Activated naive CD8-positive, alpha-beta T cell treated with anti-CD3 and anti-CD28 coated beads, Interleukin-2, amount 50 U/mL, for 24 hours (primary cell): ENCODE measurements around the gene SUPT7L.
A peak's percentile ranks its signal among the peaks of the same experiment; 100 is the strongest.

Source experiments
- ATAC-seq: fragments of 150-1000 bp; cut with Tn5 transposase; one replicate; pipeline ENCODE4 v1.10.0; 2021
- DNase-seq: peaks from one replicate; pipeline ENCODE4 v3.0.0; 2021
- H3K27ac Mint-ChIP-seq: one replicate; pipeline ENCODE4 v1.8.0; 2021; ENCODE audit warnings: mild to moderate bottlenecking, mixed read lengths
- H3K27me3 Mint-ChIP-seq: one replicate; pipeline ENCODE4 v1.8.0; 2021; ENCODE audit warnings: mixed read lengths
- H3K36me3 Mint-ChIP-seq: one replicate; pipeline ENCODE4 v1.8.0; 2021; ENCODE audit warnings: low read depth, mixed read lengths
- H3K4me1 Mint-ChIP-seq: one replicate; pipeline ENCODE4 v1.8.0; 2021; ENCODE audit warnings: mixed read lengths
- H3K4me3 Mint-ChIP-seq: one replicate; pipeline ENCODE4 v1.8.0; 2021; ENCODE audit warnings: mild to moderate bottlenecking, moderate library complexity, mixed read lengths
- H3K9me3 Mint-ChIP-seq: one replicate; pipeline ENCODE4 v1.8.0; 2021; ENCODE audit warnings: mixed read lengths

Gene SUPT7L

GRCh38 chr2:27663285-27664153 is at the start of gene SUPT7L, which contains the start of gene SLC4A1AP:
Gene SUPT7L, minus strand, starts transcription at chr2:27663614. Its CDS starts 1,422 bp downstream, at chr2:27662192.
Gene SLC4A1AP, plus strand, starts transcription at chr2:27663889. Its CDS starts 26 bp downstream, at chr2:27663915.
- H3K4me1 Mint-ChIP-seq = peaks cover 50% of the 10 kb centered on the region
- H3K27ac Mint-ChIP-seq = peak within 1 kb of the TSS; percentile 99
- DNase-seq = peak; percentile 76

GRCh38 chr2:27713201-27713600 is 49.8 kb upstream of the SUPT7L start:
- H3K27ac Mint-ChIP-seq = no peak overlapping the region

More at GRCh38 chr2:27663285-27664153, at the start of gene SUPT7L, which contains the start of gene SLC4A1AP:
- H3K36me3 Mint-ChIP-seq = peaks cover 25% of the 10 kb centered on the region
- peak; percentile 83 for ATAC-seq
- H3K4me3 Mint-ChIP-seq = peak within 1 kb of the TSS; percentile 99
- peaks cover 2% of the 10 kb centered on the region for H3K27me3 Mint-ChIP-seq
- H3K9me3 Mint-ChIP-seq = no peaks in the 10 kb centered on the region

GRCh38 chr2:27712522-27712921 is 49.1 kb upstream of the SUPT7L start:
- Mint-ChIP-seq H3K4me1 (peaks cover 33% of the 10 kb centered on the region), H3K9me3 (no peaks in the 10 kb centered on the region), H3K36me3 (no peaks in the 10 kb centered on the region), H3K27ac (no peak overlapping the region), H3K27me3 (peaks cover 15% of the 10 kb centered on the region), H3K4me3 (no peak overlapping the region)
- ATAC-seq (no peak), DNase-seq (no peak)

More at GRCh38 chr2:27713201-27713600, 49.8 kb upstream of the SUPT7L start:
- no peak for ATAC-seq
- DNase-seq = no peak
- Mint-ChIP-seq H3K4me3 (no peak overlapping the region), H3K27me3 (peaks cover 17% of the 10 kb centered on the region), H3K4me1 (peaks cover 33% of the 10 kb centered on the region), H3K9me3 (no peaks in the 10 kb centered on the region), H3K36me3 (no peaks in the 10 kb centered on the region)

GRCh38 chr2:27711804-27712203 is 48.4 kb upstream of the SUPT7L start:
- H3K27me3 Mint-ChIP-seq = peaks cover 10% of the 10 kb centered on the region
- no peak for ATAC-seq
- H3K27ac Mint-ChIP-seq = no peak overlapping the region
- H3K4me1 Mint-ChIP-seq = peaks cover 28% of the 10 kb centered on the region
- no peaks in the 10 kb centered on the region for H3K36me3 Mint-ChIP-seq
- no peak for DNase-seq
- no peaks in the 10 kb centered on the region for H3K9me3 Mint-ChIP-seq
- no peak overlapping the region for H3K4me3 Mint-ChIP-seq

GRCh38 chr2:27710640-27711430 is 47.4 kb upstream of the SUPT7L start:
- Mint-ChIP-seq H3K27ac (no peak overlapping the region), H3K36me3 (no peaks in the 10 kb centered on the region), H3K4me1 (peaks cover 27% of the 10 kb centered on the region), H3K27me3 (peaks cover 5% of the 10 kb centered on the region), H3K4me3 (no peak overlapping the region), H3K9me3 (no peaks in the 10 kb centered on the region)
- no peak for DNase-seq
- peak; percentile 49 for ATAC-seq

GRCh38 chr2:27709960-27710575 is 46.7 kb upstream of the SUPT7L start:
- DNase-seq (no peak), ATAC-seq (no peak)
- no peak overlapping the region for H3K4me3 Mint-ChIP-seq
- no peaks in the 10 kb centered on the region for H3K36me3 Mint-ChIP-seq
- peaks cover 5% of the 10 kb centered on the region for H3K27me3 Mint-ChIP-seq
- no peak overlapping the region for H3K27ac Mint-ChIP-seq
- H3K9me3 Mint-ChIP-seq = no peaks in the 10 kb centered on the region
- peaks cover 31% of the 10 kb centered on the region for H3K4me1 Mint-ChIP-seq

GRCh38 chr2:27709326-27709725 is 45.9 kb upstream of the SUPT7L start:
- Mint-ChIP-seq H3K9me3 (no peaks in the 10 kb centered on the region), H3K27ac (no peak overlapping the region), H3K4me3 (no peak overlapping the region), H3K27me3 (peaks cover 5% of the 10 kb centered on the region), H3K4me1 (peaks cover 26% of the 10 kb centered on the region), H3K36me3 (no peaks in the 10 kb centered on the region)
- DNase-seq (no peak), ATAC-seq (no peak)

- H3K4me1 Mint-ChIP-seq = peaks cover 27% of the 10 kb centered on the region
- no peaks in the 10 kb centered on the region for H3K9me3 Mint-ChIP-seq
- H3K36me3 Mint-ChIP-seq = no peaks in the 10 kb centered on the region
- H3K27me3 Mint-ChIP-seq = peaks cover 7% of the 10 kb centered on the region
- ATAC-seq (no peak), DNase-seq (no peak)
- no peak overlapping the region for H3K27ac Mint-ChIP-seq
- no peak overlapping the region for H3K4me3 Mint-ChIP-seq
Observed at GRCh38 chr2:27708666-27709065, 45.3 kb upstream of the SUPT7L start.

- H3K4me3 Mint-ChIP-seq = no peak overlapping the region
- no peaks in the 10 kb centered on the region for H3K36me3 Mint-ChIP-seq
- DNase-seq (no peak), ATAC-seq (no peak)
- peaks cover 29% of the 10 kb centered on the region for H3K4me1 Mint-ChIP-seq
- no peak overlapping the region for H3K27ac Mint-ChIP-seq
- no peaks in the 10 kb centered on the region for H3K9me3 Mint-ChIP-seq
- peaks cover 8% of the 10 kb centered on the region for H3K27me3 Mint-ChIP-seq
Observed at GRCh38 chr2:27708257-27708654, 44.8 kb upstream of the SUPT7L start.

- Mint-ChIP-seq H3K4me3 (no peak overlapping the region), H3K27me3 (peaks cover 8% of the 10 kb centered on the region), H3K27ac (peak overlapping the region; percentile 16), H3K9me3 (no peaks in the 10 kb centered on the region), H3K36me3 (no peaks in the 10 kb centered on the region), H3K4me1 (peaks cover 29% of the 10 kb centered on the region)
- no peak for DNase-seq
- ATAC-seq = no peak
Observed at GRCh38 chr2:27707462-27708256, 44.2 kb upstream of the SUPT7L start.

GRCh38 chr2:27705851-27706622 is 42.6 kb upstream of the SUPT7L start:
- Mint-ChIP-seq H3K27me3 (peaks cover 3% of the 10 kb centered on the region), H3K9me3 (no peaks in the 10 kb centered on the region), H3K4me1 (peaks cover 18% of the 10 kb centered on the region), H3K36me3 (no peaks in the 10 kb centered on the region), H3K27ac (no peak overlapping the region), H3K4me3 (peak overlapping the region; percentile 28)
- DNase-seq (no peak), ATAC-seq (peak; percentile 91)

GRCh38 chr2:27704342-27704876 is 41.0 kb upstream of the SUPT7L start:
- H3K36me3 Mint-ChIP-seq = no peaks in the 10 kb centered on the region
- H3K27me3 Mint-ChIP-seq = peaks cover 3% of the 10 kb centered on the region
- DNase-seq (no peak), ATAC-seq (no peak)
- H3K9me3 Mint-ChIP-seq = no peaks in the 10 kb centered on the region
- H3K27ac Mint-ChIP-seq = no peak overlapping the region
- peaks cover 16% of the 10 kb centered on the region for H3K4me1 Mint-ChIP-seq
- H3K4me3 Mint-ChIP-seq = no peak overlapping the region
